HFF-Myc (cell line): ENCODE results near the gene SPIRE2.
"Not testable (repeated sequence)": the region's sequence is repeated elsewhere in the genome, so short reads cannot be mapped to it uniquely, and the experiment has no call there.

Source experiments
- DNase-seq: peaks from one replicate; pipeline ENCODE4 v3.0.0-alpha.2; 2011; ENCODE audit warnings: low read depth; ENCODE audit errors: extremely low read depth
- H3K4me3 ChIP-seq: replicated peaks from 2 replicates; pipeline ENCODE4 v1.5.1; 2011; ENCODE audit warnings: low read depth, mild to moderate bottlenecking, control low read depth, low read length
- TF ChIP-seq, protein P1 (sequence below): IDR thresholded peaks from 2 replicates; pipeline ENCODE4 v1.5.1; 2012; ENCODE audit warnings: mild to moderate bottlenecking, low read depth, low read length, control low read depth; ENCODE audit errors: missing control alignments

The SPIRE2 gene

DNA sequence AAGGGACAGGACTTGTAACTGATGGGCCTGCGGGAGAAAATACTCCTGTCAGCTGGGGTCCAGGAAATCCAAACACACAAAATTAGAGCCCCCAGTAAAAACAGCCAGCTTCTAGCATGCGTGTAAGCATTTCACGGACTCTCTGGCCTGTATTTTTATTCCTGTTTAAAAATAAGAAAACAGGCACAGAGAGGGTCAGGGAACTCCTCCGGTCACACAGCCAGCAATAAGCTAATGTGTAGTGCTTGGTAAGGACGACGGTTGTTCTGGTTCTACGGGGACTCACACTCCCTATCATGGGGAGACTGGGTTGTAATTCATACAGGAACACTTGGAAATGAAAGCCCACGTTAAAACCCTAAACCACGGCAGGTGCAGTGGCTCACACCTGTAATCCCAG is 43.6 kb downstream of the SPIRE2 start:
- TF ChIP-seq, protein P1, sequence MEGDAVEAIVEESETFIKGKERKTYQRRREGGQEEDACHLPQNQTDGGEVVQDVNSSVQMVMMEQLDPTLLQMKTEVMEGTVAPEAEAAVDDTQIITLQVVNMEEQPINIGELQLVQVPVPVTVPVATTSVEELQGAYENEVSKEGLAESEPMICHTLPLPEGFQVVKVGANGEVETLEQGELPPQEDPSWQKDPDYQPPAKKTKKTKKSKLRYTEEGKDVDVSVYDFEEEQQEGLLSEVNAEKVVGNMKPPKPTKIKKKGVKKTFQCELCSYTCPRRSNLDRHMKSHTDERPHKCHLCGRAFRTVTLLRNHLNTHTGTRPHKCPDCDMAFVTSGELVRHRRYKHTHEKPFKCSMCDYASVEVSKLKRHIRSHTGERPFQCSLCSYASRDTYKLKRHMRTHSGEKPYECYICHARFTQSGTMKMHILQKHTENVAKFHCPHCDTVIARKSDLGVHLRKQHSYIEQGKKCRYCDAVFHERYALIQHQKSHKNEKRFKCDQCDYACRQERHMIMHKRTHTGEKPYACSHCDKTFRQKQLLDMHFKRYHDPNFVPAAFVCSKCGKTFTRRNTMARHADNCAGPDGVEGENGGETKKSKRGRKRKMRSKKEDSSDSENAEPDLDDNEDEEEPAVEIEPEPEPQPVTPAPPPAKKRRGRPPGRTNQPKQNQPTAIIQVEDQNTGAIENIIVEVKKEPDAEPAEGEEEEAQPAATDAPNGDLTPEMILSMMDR: no peak
- no peak overlapping the region for H3K4me3 ChIP-seq
- no peak for DNase-seq

- DNase-seq: peak; percentile 56
- TF ChIP-seq, protein P1: no peak
- H3K4me3 ChIP-seq: peak within 1 kb of the TSS; percentile 69
Measured at GRCh38 chr16:89873109-89873971, 45.1 kb downstream of the SPIRE2 start, which contains the start of gene TCF25. Gene TCF25, plus strand, starts transcription at chr16:89873592. Its CDS starts 76 bp downstream, at chr16:89873668.

DNA sequence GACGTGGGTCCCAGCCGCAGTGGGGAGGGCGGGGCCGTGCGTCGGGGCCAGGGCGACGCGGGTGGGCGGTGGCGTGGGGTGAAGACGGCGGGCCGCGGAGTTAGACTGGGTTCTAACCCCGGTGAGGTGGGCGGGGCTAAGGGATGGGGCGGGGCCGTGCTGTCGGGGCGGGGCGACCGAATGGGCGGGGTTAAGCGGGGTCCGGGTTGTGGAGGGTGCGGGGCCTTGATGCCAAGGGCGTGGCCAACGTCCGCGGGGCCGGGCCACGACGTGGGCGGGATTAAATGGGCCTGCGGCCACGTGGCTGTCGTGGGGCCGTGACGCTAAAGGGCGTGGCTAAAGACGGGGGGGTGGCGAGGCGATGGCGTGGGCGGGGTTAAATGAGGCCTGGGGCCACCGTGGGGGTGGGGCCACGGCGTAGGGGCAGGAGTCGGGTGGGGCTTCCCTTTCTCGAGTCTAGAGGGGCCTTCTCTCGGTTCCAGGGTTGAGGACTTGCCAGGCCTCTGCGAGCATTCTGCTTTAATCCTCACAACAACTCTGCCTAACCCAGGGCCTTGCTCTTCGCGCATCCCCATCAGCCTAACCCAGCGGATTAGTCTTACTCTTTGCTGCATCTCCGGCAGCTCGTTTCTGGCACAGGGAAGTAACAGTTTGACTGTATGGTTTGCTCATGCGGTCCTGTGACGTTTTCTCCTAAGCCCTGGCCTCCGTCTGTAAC is 45.9 kb downstream of the SPIRE2 start:
- DNase-seq: peak; percentile 82
- H3K4me3 ChIP-seq: peak overlapping the region; percentile 69
- TF ChIP-seq, protein P1: no peak

DNA sequence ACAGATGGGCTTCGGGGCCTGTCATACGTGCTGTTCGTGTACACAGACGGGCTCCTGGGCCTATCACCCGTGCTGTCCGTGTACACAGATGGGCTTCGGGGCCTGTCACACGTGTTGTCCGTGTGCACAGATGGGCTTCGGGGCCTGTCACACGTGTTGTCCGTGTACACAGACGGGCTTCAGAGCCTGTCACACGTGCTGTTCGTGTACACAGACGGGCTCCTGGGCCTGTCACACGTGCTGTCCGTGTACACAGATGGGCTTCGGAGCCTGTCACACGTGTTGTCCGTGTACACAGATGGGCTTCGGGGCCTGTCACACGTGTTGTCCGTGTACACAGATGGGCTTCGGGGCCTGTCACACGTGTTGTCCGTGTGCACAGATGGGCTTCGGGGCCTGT is 50.8 kb downstream of the SPIRE2 start:
- not testable (repeated sequence) for DNase-seq, H3K4me3 ChIP-seq

DNA sequence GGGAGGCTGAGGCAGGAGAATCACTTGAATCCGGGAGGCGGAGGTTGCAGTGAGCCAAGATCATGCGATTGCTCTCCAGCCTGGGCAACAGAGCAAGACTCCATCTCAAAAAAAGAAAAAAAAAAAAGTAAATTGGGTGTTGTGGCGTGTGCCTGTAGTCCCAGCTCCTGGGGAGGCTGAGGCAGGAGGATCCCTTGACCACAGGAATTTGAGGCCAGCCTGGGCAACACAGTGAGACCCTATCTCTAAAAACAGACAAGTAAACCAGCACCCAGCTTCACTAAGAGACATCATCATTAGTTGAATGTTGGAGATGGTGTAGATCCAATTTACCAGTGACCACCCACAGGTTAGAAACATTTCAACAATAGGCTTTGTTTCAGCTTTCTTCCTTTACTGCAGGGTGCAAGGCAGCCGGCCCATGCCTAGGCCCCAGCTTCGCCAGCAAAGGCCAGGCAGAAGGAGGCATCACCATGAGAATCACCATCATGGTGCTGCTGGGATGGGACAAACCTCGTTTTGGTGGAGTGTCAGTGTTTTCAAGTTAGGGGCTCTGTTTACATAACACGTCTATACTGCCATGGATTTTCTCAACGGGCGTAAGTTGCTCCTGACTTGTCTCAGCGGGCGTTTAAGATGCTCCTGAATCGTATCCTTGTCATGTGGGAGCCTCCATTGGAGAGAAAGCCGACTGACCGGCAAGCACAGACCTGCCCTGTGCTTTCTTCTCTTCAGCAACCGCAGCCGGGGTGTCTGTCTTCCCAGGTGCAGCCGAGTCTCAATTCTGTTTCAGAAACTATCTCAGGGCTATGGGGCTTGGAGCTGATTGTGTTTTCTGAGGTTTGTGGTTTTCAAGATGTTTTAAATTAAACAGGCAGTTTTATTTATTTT is 52.4 kb downstream of the SPIRE2 start:
- no peak overlapping the region for H3K4me3 ChIP-seq
- DNase-seq: no peak
- TF ChIP-seq, protein P1: no peak

DNA sequence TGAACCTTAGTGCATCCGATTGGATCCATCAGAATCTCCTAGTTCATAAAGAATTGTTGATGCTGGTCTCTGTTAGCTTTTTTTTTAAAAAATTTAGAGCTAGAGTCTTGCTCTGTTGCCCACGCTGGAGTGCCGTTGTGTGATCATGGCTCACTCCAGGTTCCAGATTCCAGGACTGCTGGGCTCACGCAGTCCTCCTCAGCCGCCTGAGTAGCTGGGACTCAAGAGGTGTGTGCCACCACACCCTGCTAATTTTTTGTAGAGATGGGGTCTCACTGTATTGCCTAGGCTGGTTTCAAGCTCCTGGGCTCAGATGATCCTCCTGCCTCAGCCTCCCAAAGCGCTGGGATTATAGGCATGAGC is 53.1 kb downstream of the SPIRE2 start:
- TF ChIP-seq, protein P1: no peak
- H3K4me3 ChIP-seq: no peak overlapping the region
- DNase-seq: no peak
